ENCODE results near the gene ZSCAN31.
A peak's percentile ranks its signal among the peaks of the same experiment; 100 is the strongest.
"Not testable (repeated sequence)": the region's sequence is repeated elsewhere in the genome, so short reads cannot be mapped to it uniquely, and the experiment has no call there.

ZSCAN31 gene

DNA sequence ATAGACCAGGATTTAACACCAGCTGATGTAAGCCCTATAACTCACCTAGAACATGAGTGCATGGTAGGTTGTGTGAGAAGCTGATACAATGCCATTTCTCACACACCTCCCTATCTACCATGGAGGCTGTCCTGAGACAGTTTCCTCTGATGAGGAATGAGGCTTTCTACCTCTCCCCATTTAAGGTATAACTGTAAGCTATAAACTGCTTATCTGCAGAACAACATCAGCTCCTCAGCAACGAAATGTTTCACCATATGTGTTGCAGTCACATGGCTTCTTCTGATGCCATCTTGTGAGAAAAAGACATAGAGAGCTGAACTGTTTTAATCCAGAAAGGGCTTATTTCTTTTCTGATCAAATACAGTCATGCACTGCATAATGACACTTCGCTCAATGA, 34.5 kb upstream of the ZSCAN31 start:
- Histone ChIP-seq H3K4me3 (ENCODE audit: low read depth in 1 of 5, low read length in 5 of 5) (no peak overlapping the region), H3K4me1 (ENCODE audit: control insufficient read depth in 5 of 5, insufficient read depth in 5 of 5, low read length in 5 of 5) (no peaks in the 10 kb centered on the region), H3K27me3 (ENCODE audit: control insufficient read depth in 5 of 5, insufficient read depth in 4 of 5, low read length in 5 of 5) (no peaks in the 10 kb centered on the region), H3K9ac (ENCODE audit: low read length in 5 of 5) (no peak overlapping the region), H3K36me3 (ENCODE audit: control insufficient read depth in 5 of 5, insufficient read depth in 5 of 5, low read length in 5 of 5) (peaks cover 10 to 23% (median 13%) of the 10 kb centered on the region in 5 donors), H3K9me3 (ENCODE audit: control insufficient read depth in 5 of 5, low read length in 5 of 5) (no peaks in the 10 kb centered on the region), H3K27ac (ENCODE audit: low read depth, low read length) (no peak overlapping the region)

DNA sequence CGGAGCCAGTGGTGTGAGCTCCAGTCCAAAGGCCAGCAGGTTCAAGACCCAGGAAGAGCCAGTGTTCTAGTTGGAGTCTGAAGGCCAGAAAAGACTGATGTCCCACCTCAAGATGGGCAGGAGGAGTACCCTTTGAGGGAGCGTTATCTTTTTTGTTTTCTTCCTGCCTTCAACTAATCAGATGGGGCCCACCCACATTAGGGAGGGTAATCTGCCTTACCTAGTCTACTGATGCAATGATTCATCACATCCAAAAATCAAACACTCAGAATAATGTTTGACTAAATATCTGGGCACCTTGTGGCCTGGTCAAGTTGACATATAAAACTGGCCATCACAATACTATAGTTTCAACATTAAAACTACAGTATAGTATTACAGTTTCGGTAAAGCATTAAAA, 33.5 kb upstream of the ZSCAN31 start:
- Histone ChIP-seq H3K27ac (ENCODE audit: low read depth, low read length) (no peak overlapping the region), H3K4me3 (ENCODE audit: low read depth in 1 of 5, low read length in 5 of 5) (no peak overlapping the region), H3K9me3 (ENCODE audit: control insufficient read depth in 5 of 5, low read length in 5 of 5) (no peaks in the 10 kb centered on the region)

DNA sequence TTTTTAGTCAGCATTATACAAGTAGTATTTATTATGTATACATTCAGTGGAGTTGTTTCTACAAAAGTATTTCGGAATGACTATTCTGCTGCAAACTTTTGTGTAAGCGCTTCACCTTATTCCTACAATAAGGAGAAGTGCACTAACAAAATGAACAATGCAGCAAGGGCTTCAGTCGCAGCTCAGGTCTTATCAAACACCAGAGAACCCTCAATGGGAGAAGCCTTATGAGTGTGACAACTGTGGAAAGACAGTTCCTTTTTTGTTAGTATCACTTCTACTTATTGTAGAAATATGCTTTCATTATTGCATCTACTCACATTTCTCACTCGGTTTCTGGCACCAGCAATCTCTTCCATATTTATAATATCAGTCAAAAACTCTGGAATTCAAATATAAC, 32.6 kb upstream of the ZSCAN31 start:
- H3K27ac ChIP-seq (ENCODE audit: low read depth, low read length): no peak overlapping the region
- no peaks in the 10 kb centered on the region for H3K27me3 ChIP-seq (ENCODE audit: control insufficient read depth in 5 of 5, insufficient read depth in 4 of 5, low read length in 5 of 5)
- no peak overlapping the region for H3K4me3 ChIP-seq (ENCODE audit: low read depth in 1 of 5, low read length in 5 of 5)
- no peaks in the 10 kb centered on the region for H3K4me1 ChIP-seq (ENCODE audit: control insufficient read depth in 5 of 5, insufficient read depth in 5 of 5, low read length in 5 of 5)
- no peaks in the 10 kb centered on the region for H3K9me3 ChIP-seq (ENCODE audit: control insufficient read depth in 5 of 5, low read length in 5 of 5)
- peaks cover 15 to 42% (median 31%) of the 10 kb centered on the region in 5 donors for H3K36me3 ChIP-seq (ENCODE audit: control insufficient read depth in 5 of 5, insufficient read depth in 5 of 5, low read length in 5 of 5)
- H3K9ac ChIP-seq (ENCODE audit: low read length in 5 of 5): no peak overlapping the region

More for the DNA sequence above, 33.5 kb upstream of the ZSCAN31 start:
- Histone ChIP-seq H3K9ac (ENCODE audit: low read length in 5 of 5) (no peak overlapping the region), H3K27me3 (ENCODE audit: control insufficient read depth in 5 of 5, insufficient read depth in 4 of 5, low read length in 5 of 5) (no peaks in the 10 kb centered on the region), H3K36me3 (ENCODE audit: control insufficient read depth in 5 of 5, insufficient read depth in 5 of 5, low read length in 5 of 5) (peaks cover 12 to 33% (median 21%) of the 10 kb centered on the region in 5 donors), H3K4me1 (ENCODE audit: control insufficient read depth in 5 of 5, insufficient read depth in 5 of 5, low read length in 5 of 5) (no peaks in the 10 kb centered on the region)

DNA sequence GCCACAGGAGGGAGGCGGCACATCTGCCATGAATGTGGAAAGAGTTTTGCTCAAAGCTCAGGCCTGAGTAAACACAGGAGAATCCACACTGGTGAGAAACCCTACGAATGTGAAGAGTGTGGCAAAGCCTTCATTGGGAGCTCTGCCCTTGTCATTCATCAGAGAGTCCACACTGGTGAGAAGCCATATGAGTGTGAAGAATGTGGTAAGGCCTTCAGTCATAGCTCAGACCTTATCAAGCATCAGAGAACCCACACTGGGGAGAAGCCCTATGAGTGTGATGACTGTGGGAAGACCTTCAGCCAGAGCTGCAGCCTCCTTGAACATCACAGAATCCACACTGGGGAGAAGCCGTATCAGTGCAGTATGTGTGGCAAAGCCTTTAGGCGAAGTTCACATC, 29.6 kb upstream of the ZSCAN31 start:
- H3K36me3 ChIP-seq (ENCODE audit: control insufficient read depth in 5 of 5, insufficient read depth in 5 of 5, low read length in 5 of 5): peaks cover 15 to 62% (median 45%) of the 10 kb centered on the region in 5 donors
- H3K27ac ChIP-seq (ENCODE audit: low read depth, low read length); H3K9ac ChIP-seq (ENCODE audit: low read length in 5 of 5); H3K4me3 ChIP-seq (ENCODE audit: low read depth in 1 of 5, low read length in 5 of 5); H3K9me3 ChIP-seq (ENCODE audit: control insufficient read depth in 5 of 5, low read length in 5 of 5); H3K4me1 ChIP-seq (ENCODE audit: control insufficient read depth in 5 of 5, insufficient read depth in 5 of 5, low read length in 5 of 5); H3K27me3 ChIP-seq (ENCODE audit: control insufficient read depth in 5 of 5, insufficient read depth in 4 of 5, low read length in 5 of 5): not testable (repeated sequence)

DNA sequence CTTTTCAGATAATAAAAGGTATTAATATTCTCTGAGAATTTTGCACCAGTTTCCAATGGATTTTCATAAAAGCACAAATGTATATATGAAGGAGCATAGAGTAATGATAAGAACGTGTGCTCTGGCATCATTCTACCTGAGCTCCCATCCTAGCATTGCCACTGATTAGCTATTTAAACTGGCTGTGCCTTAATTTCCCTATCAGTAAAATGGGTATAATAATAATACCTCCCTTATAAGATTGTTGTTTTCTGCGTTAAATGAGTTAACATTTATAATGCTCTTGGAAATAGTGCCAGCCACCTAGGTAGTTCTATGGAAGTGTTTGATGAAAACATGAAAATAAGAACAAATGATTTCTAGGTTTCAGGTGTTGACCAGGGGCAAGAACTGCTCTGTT, 25.0 kb upstream of the ZSCAN31 start:
- peaks cover 6 to 51% (median 43%) of the 10 kb centered on the region in 5 donors for H3K36me3 ChIP-seq (ENCODE audit: control insufficient read depth in 5 of 5, insufficient read depth in 5 of 5, low read length in 5 of 5)
- no peaks in the 10 kb centered on the region for H3K27me3 ChIP-seq (ENCODE audit: control insufficient read depth in 5 of 5, insufficient read depth in 4 of 5, low read length in 5 of 5)

GRCh38 chr6:28359562-28359961, 23.6 kb upstream of the ZSCAN31 start:
- not testable (repeated sequence) for H3K9me3 ChIP-seq (ENCODE audit: control insufficient read depth in 5 of 5, low read length in 5 of 5); H3K9ac ChIP-seq (ENCODE audit: low read length in 5 of 5); H3K27me3 ChIP-seq (ENCODE audit: control insufficient read depth in 5 of 5, insufficient read depth in 4 of 5, low read length in 5 of 5); H3K4me3 ChIP-seq (ENCODE audit: low read depth in 1 of 5, low read length in 5 of 5); H3K27ac ChIP-seq (ENCODE audit: low read depth, low read length)
- Histone ChIP-seq H3K4me1 (ENCODE audit: control insufficient read depth in 5 of 5, insufficient read depth in 5 of 5, low read length in 5 of 5) (peaks cover 2 to 19% (median 15%) of the 10 kb centered on the region in 5 donors), H3K36me3 (ENCODE audit: control insufficient read depth in 5 of 5, insufficient read depth in 5 of 5, low read length in 5 of 5) (peaks cover 3 to 37% (median 30%) of the 10 kb centered on the region in 5 donors)

More for the DNA sequence above, 25.0 kb upstream of the ZSCAN31 start:
- Histone ChIP-seq H3K9me3 (ENCODE audit: control insufficient read depth in 5 of 5, low read length in 5 of 5) (no peaks in the 10 kb centered on the region), H3K9ac (ENCODE audit: low read length in 5 of 5) (no peak overlapping the region), H3K4me1 (ENCODE audit: control insufficient read depth in 5 of 5, insufficient read depth in 5 of 5, low read length in 5 of 5) (peaks cover 2 to 6% (median 6%) of the 10 kb centered on the region in 5 donors), H3K27ac (ENCODE audit: low read depth, low read length) (no peak overlapping the region), H3K4me3 (ENCODE audit: low read depth in 1 of 5, low read length in 5 of 5) (no peak overlapping the region)

DNA sequence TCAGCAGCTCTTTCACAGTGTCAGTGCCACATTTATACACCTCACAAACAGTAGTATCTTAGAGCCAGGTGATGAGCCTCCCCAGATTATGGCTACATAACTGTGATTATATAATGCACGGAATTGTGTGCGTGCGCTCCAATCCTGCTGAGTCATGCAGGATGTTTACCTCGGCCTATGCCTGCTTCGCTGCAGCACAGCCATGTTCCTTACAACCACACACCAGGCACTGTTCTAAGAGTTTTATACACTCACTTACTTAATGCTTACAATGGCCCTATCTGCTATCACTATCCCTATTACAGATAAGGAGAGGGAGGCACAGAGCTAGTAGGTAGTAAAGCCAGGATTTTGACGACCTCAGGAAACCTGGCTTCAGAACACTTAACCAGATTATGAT, 21.1 kb upstream of the ZSCAN31 start:
- H3K27ac ChIP-seq (ENCODE audit: low read depth, low read length): no peak overlapping the region
- H3K9ac ChIP-seq (ENCODE audit: low read length in 5 of 5): no peak overlapping the region
- H3K4me1 ChIP-seq (ENCODE audit: control insufficient read depth in 5 of 5, insufficient read depth in 5 of 5, low read length in 5 of 5): peaks cover 2 to 19% (median 15%) of the 10 kb centered on the region in 5 donors

DNA sequence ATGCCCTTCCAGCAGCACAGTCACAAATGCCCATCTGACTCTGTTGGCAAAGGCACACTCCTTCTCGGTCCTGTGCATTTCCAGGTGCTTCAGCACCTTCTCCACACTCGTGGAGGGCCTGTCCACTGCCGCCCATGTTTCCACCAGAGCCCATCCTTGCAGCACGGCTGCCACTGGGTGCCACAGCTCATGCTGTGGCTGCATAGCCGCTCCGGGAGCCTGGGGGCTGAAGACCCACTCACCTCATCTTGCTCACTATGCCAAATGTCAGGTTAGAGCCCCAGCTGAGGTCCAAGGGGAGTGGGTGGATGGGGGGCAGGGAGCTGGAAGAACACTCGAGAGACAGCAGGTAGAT, 20.7 kb upstream of the ZSCAN31 start:
- Histone ChIP-seq H3K36me3 (ENCODE audit: control insufficient read depth in 5 of 5, insufficient read depth in 5 of 5, low read length in 5 of 5) (peaks cover 0 to 17% (median 7%) of the 10 kb centered on the region in 5 donors), H3K9me3 (ENCODE audit: control insufficient read depth in 5 of 5, low read length in 5 of 5) (no peaks in the 10 kb centered on the region), H3K4me3 (ENCODE audit: low read depth in 1 of 5, low read length in 5 of 5) (peak overlapping the region in 2 of 5 donors; percentile 81 to 91), H3K27ac (ENCODE audit: low read depth, low read length) (peak overlapping the region; percentile 87), H3K27me3 (ENCODE audit: control insufficient read depth in 5 of 5, insufficient read depth in 4 of 5, low read length in 5 of 5) (no peaks in the 10 kb centered on the region), H3K9ac (ENCODE audit: low read length in 5 of 5) (peak overlapping the region in 2 of 5 donors; percentile 83 to 90), H3K4me1 (ENCODE audit: control insufficient read depth in 5 of 5, insufficient read depth in 5 of 5, low read length in 5 of 5) (peaks cover 2 to 19% (median 16%) of the 10 kb centered on the region in 5 donors)

More for the DNA sequence above, 21.1 kb upstream of the ZSCAN31 start:
- Histone ChIP-seq H3K27me3 (ENCODE audit: control insufficient read depth in 5 of 5, insufficient read depth in 4 of 5, low read length in 5 of 5) (no peaks in the 10 kb centered on the region), H3K36me3 (ENCODE audit: control insufficient read depth in 5 of 5, insufficient read depth in 5 of 5, low read length in 5 of 5) (peaks cover 0 to 17% (median 10%) of the 10 kb centered on the region in 5 donors), H3K9me3 (ENCODE audit: control insufficient read depth in 5 of 5, low read length in 5 of 5) (no peaks in the 10 kb centered on the region), H3K4me3 (ENCODE audit: low read depth in 1 of 5, low read length in 5 of 5) (no peak overlapping the region)

DNA sequence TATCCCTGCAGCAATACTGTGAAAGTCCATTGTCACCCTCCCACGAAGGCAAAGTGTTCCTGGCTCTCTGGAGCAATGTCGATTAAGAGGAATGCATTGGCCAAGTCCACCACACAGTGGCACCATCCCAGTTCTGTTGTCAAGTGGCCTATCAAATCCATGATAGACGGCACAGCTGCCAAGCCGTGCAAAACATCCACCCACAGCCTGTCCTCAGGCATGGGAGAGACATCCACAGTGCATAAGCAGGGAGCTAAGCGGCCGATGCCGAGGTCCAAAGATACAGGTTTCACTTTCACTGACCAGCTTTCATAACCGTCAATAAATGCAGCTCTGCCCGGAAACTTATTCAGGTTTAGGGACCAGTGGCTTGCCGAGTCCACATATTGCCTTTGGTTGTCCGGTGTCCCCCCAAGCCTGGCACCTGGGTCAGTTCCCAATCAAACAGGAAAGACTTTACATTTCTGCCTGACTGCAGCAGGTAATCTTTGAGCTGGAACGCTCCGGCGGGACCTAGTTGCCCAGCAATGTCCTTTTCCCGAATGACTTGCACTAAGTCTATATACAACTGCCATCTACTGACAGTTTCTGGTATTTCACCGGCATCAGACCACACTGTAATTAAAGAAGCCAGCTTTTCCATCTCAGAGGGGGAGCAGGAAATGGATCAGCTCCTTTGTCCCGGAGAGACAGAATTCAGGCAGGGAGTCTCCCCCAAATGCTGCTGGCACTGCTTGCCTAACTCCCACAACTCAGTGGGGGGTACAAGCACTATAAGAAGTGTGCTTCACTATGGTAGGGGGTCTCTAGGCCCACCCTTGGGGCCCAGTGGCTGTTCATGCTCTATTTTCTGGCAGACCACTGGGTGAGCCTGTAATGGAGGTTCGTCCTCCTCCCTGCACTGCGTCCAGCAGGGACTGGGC, 20.1 kb upstream of the ZSCAN31 start:
- H3K4me3 ChIP-seq (ENCODE audit: low read depth in 1 of 5, low read length in 5 of 5): peak overlapping the region; percentile 79 to 95 (median 89)
- peaks cover 2 to 25% (median 22%) of the 10 kb centered on the region in 5 donors for H3K4me1 ChIP-seq (ENCODE audit: control insufficient read depth in 5 of 5, insufficient read depth in 5 of 5, low read length in 5 of 5)
- no peaks in the 10 kb centered on the region for H3K9me3 ChIP-seq (ENCODE audit: control insufficient read depth in 5 of 5, low read length in 5 of 5)
- peaks cover 0 to 11% (median 7%) of the 10 kb centered on the region in 5 donors for H3K36me3 ChIP-seq (ENCODE audit: control insufficient read depth in 5 of 5, insufficient read depth in 5 of 5, low read length in 5 of 5)
- no peaks in the 10 kb centered on the region for H3K27me3 ChIP-seq (ENCODE audit: control insufficient read depth in 5 of 5, insufficient read depth in 4 of 5, low read length in 5 of 5)
- H3K27ac ChIP-seq (ENCODE audit: low read depth, low read length): peak overlapping the region; percentile 87
- H3K9ac ChIP-seq (ENCODE audit: low read length in 5 of 5): peak overlapping the region; percentile 50 to 90 (median 73)

All from subcutaneous abdominal adipose tissue (tissue), 5 donors.